ENCODE results near the gene RNH1.
A peak's percentile ranks its signal among the peaks of the same experiment; 100 is the strongest.

The RNH1 gene

DNA sequence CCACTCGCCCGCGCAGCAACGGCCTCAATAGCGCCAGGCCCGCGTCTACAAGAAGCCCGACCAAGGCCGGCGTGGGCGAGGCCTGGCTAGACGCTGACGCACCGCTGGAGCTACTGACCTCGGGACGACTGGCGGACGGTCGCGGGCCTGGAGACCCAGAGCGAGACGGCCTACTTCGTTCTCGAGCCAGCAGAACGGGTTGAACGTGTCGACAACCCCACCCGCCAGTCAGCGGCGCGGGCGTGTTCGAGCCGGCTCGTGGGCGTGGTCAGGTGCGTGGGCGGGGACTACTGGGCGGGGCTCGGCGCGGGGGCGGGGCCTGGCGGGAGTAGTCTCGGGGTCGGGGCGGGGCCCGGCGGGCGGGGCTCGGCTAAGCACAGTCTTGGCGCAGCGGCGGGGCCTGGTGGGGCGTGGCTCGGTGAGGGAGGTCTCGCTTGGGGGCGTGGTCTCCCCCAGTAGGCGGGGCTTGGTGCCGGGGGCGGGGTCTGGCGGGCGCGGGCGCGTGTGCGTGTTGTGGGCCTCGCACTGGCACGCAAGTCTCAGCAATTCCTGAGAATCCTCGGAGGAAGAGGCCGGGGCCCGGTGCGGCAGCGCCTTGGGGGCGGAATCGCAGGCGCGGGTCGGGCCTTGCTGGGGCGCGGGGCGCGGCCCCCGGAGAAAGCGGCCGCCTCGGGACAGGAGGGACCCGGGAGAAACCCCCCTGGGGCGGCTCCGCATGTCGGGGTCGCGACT lies at the start of gene RNH1:
Gene RNH1, minus strand, starts transcription at position 248 of the 732 bp plus-strand sequence. CDS start 5,080 bp downstream, outside the sequence.
- peak; percentile 97 for DNase-seq

GRCh38 chr11:555780-556661 lies 49.0 kb upstream of the RNH1 start:
- DNase-seq, result no peak

DNA sequence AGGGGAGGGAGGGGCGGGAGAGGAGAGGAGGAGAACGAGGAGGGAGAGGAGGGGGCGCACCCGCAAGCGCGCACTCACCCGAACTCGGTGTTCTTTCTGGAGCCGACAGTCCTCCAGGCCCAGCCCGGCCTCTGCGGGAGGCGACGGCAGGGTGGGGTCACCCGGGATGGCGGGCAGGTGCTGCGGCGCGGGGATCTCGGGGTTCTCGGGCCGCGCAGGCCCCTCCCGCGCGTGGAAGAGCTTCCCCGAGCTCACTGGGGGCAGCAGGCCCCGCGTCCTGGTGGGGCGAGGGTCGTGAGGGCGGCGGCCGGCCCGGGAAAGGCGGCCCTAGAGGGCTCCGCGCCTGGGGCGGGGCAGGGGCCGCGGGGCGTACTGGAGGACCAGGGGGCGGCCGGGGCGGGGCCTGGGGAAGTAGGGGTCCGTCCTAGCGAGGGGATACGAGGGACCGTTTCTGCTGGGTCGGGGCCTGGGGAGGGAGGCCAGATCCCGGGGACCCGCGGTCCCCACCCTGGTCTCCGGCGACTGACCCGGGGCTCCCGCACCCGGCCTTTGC lies 48.3 kb upstream of the RNH1 start:
- peak; percentile 80 for DNase-seq

- DNase-seq, result peak; percentile 98
Measured at GRCh38 chr11:554428-555226, 47.6 kb upstream of the RNH1 start.

GRCh38 chr11:553988-554340 lies 46.9 kb upstream of the RNH1 start:
- DNase-seq, result no peak

DNA sequence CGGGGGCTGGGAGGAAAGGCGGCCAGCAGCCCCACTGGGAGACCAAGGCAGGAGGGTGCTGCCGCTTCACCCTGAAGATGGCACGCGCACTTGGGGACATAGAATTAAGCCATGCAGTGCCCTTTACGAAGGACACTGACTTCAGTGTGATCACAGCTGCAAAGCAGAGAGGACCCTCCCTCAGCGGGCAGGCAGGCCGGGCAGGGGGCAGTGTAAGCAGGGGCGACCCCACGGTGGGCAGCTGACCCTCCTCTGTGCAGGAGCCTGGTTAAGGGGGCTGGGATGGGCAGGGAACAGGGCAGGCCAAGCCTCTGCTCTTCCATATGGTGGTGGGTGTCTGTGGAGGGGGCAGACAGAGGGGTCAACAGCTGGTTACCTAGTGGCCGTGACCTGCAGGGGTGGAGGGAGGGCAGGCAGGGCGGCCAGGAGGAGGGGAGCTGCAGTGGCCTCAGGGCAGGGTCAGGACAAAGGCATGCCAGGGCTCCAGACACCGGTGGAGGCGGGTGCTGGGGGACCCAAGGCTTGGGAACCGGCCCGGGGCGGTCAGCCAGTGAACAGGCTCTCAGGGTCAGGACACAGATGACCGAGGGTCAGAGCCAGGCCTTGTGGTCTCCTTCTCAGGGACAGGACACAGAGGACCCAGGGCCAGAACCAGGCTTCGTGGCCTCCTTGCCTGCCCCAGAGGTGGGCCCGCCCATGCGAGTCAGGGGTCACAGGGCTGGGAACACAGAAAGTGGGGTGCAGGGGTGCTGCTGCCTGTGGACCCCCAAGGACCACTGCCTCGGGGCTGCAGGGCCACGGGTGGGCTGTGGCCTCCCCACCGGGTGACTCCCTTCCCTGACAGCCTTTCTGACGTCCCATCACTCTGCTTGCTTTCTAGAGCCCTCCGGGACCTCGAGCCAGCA lies 46.3 kb upstream of the RNH1 start:
- DNase-seq, result no peak

GRCh38 chr11:551596-551995 lies 44.6 kb upstream of the RNH1 start:
- DNase-seq, result no peak

GRCh38 chr11:551131-551530 lies 44.1 kb upstream of the RNH1 start:
- DNase-seq, result no peak

- DNase-seq, result no peak
Measured at GRCh38 chr11:550746-551085, 43.7 kb upstream of the RNH1 start.

- no peak for DNase-seq
Measured at GRCh38 chr11:550021-550745, 43.1 kb upstream of the RNH1 start.

- DNase-seq, result no peak
Measured at GRCh38 chr11:548700-549603, 41.9 kb upstream of the RNH1 start.

- no peak for DNase-seq
Measured at GRCh38 chr11:545171-545570, 38.1 kb upstream of the RNH1 start.

DNA sequence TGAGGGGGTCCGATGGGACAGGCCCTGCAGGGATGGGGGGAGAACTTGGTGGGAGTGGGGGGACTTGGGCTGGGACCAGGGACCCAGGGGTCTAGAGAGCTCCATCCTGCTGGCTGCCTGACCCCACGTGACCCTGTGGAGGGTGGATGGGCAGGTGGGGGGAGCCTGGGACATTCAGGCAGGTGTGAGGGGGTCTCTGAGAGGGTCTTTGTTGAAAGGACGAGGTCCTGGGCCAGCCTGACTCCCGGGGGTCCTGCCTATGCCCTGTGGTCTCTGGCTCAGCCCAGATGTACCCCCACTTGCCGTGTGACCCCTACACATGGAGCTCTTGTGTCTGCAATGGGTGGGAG lies 37.8 kb upstream of the RNH1 start:
- no peak for DNase-seq

- DNase-seq, result no peak
Measured at GRCh38 chr11:541433-541885, 34.4 kb upstream of the RNH1 start.

DNA sequence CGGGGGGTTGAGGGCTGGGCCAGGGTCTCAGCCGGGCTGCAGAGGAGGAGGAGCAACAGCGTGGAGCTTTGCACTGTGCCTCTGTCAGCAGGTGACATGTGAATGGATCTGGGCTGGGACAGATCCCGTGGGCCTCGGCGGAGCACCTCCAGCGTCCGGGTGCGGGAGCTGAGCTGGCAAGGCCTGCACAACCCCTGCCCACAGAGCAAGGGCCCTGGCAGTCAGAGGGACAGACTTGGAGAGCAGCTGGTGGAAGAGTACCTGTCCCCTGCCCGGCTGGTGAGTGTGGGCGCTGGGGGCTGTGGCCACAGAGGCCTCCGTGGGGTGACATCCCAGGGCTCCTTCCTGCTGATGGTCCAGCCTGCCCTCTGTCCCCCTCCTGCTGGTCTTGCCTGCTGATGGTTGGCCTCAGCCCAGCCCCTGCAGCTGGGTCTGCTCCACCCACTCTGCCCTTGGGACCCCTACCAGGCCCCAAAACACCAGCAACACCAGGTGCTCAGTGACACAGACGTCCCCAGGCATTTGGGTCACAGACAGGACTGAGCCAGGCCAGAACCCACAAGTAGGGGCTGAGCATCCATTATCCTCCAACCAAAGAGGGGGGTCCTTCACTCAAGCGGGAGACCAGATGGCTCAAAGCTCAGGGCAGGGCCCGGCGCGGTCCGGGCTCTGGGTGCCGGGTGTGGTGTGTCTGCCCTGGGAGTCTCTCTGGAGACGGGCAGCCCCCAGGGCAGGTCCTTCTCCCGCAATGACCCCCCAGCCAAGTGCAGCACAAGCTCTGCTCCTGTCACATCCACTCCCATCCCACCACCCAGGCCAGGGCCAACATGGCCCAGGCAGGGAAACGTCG lies 33.8 kb upstream of the RNH1 start:
- DNase-seq, result no peak

GRCh38 chr11:539971-540481 lies 33.0 kb upstream of the RNH1 start:
- DNase-seq, result no peak

DNA sequence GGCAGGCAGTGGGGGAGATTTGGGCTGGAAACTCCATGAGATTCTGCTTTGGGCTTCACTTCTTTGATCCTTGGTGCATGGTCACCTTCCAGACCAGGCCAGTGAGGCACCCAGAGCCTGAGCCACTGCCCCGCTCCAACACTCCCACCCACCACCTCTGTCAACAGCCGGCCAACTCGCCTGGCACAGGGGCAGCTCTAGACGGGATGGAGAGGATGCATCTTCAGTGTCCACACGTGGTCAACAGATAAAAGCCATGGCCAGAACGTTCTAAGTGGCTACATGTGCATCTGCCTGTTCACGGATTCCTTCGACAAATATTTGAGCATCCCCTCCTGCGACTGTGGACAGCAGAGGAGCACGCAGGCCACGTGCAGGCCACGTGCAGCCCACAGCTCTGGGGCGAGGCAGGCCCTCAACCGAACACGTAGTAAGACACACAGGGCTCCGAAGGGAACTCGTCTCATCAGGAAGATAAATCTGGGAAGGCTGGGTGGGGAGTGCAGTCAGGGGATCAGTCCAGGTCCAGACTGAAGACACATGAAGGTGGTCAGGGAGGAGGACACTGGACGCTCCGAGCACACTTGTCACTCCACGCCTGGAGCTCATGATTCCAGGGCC lies 31.5 kb upstream of the RNH1 start:
- no peak for DNase-seq

- DNase-seq, result peak; percentile 53
Measured at GRCh38 chr11:537622-538430, 30.8 kb upstream of the RNH1 start.
